ENCODE data around the gene NBEA.

NBEA gene

DNA sequence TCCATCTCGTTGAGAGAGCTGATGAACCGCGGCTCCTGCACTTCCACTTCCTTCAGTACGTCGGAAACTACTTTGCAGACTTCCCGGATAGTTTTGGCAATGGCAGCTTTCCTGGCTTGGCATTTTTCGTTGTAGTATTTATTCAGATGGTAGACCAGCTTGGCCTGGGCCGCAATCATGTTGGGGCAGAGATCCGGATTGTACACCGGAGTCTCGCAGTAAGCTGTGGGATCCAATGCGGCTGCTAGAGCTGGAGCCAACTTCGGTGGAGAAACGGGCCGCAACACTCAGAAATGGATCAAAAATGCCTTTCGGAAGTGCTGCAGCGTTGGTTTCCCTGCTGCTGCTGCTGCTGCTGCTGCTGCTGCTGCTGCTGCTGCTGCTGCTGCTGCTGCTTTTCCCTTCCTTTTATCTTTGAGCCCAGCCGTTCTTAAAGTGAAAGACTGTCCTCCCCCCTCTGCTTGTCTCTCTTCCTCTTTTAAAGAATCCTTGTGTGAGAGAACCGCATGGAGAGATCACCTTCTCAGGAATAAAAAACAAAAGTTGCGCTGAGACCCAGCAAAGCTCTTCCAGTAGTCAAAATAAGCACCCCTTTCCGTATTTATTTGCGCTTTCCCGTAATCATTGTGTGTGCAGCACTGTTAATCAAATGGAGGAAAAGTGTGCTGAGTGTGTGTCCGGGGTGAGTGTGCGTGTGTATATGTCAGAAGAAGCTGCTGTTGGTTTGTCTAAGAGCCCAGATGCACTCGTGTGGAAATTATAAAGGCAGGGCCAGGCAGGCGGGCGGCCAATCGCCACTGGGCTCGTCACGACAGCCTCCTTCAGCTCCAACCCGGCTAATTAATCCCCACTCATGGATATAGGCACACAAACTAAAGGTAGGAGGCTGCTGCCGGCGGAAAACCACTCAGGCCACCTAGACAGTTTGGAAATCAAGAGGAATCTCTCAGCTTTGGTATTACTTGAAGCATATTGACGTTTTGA is 534.2 kb downstream of the NBEA start, which contains the start of gene MAB21L1 (continued):
- TF ChIP-seq ZNF585B (tag by site-specific recombination; IDR thresholded peaks at IDR 0.05) (no peak), ZNF561 (tag by site-specific recombination; IDR thresholded peaks at IDR 0.05; ENCODE audit: borderline replicate concordance) (peak; percentile 54; the same call in 1 of the 2 replicates), MZF1 (tag by site-specific recombination; IDR thresholded peaks at IDR 0.05; ENCODE audit: borderline replicate concordance) (peak; percentile 80; the same call in 1 of the 2 replicates), ZNF274 (IDR thresholded peaks at IDR 0.05; ENCODE audit: low read length) (no peak), ZNF274 (tag by site-specific recombination; IDR thresholded peaks at IDR 0.05; ENCODE audit: borderline replicate concordance) (no peak), KLF16 (tag by site-specific recombination; IDR thresholded peaks at IDR 0.05) (no peak), ZNF266 (tag by site-specific recombination; IDR thresholded peaks at IDR 0.05; ENCODE audit: low read depth) (no peak), ZNF555 (tag by site-specific recombination; conservative IDR thresholded peaks at IDR 0.05) (no peak), ZNF16 (tag by site-specific recombination; IDR thresholded peaks at IDR 0.05; ENCODE audit: low read depth) (no peak), WT1 (tag by site-specific recombination; IDR thresholded peaks at IDR 0.05) (no peak), ZNF416 (tag by site-specific recombination; IDR thresholded peaks at IDR 0.05) (no peak), ZNF223 (tag by site-specific recombination; IDR thresholded peaks at IDR 0.05) (no peak), GLI2 (tag by site-specific recombination; IDR thresholded peaks at IDR 0.05; ENCODE audit: borderline replicate concordance, low read depth) (no peak), ZNF114 (tag by site-specific recombination; IDR thresholded peaks at IDR 0.05) (no peak), EGR2 (tag by site-specific recombination; IDR thresholded peaks at IDR 0.05; ENCODE audit: low read depth) (no peak), ZBTB48 (tag by site-specific recombination; IDR thresholded peaks at IDR 0.05) (no peak), ZNF518A (tag by site-specific recombination; conservative IDR thresholded peaks at IDR 0.05; ENCODE audit: low read depth) (no peak), HOXA7 (CRISPR knock-in tag; IDR thresholded peaks at IDR 0.05; ENCODE audit: borderline replicate concordance) (no peak), ZNF449 (tag by site-specific recombination; IDR thresholded peaks at IDR 0.05) (peak; percentile 37; the same call in 1 of the 2 replicates), ZBTB20 (tag by site-specific recombination; IDR thresholded peaks at IDR 0.05) (no peak), ZNF366 (tag by site-specific recombination; conservative IDR thresholded peaks at IDR 0.05) (peak; percentile 65; the same call in 1 of the 2 replicates), ZNF521 (tag by site-specific recombination; IDR thresholded peaks at IDR 0.05) (no peak), YY1 (tag by site-specific recombination; IDR thresholded peaks at IDR 0.05) (no peak), PATZ1 (tag by site-specific recombination; IDR thresholded peaks at IDR 0.05) (peak; percentile 43; the same call in 1 of the 2 replicates), ZNF560 (tag by site-specific recombination; IDR thresholded peaks at IDR 0.05; ENCODE audit: borderline replicate concordance) (no peak), ZBTB21 (tag by site-specific recombination; IDR thresholded peaks at IDR 0.05) (no peak)
- TF ChIP-seq, protein P1, sequence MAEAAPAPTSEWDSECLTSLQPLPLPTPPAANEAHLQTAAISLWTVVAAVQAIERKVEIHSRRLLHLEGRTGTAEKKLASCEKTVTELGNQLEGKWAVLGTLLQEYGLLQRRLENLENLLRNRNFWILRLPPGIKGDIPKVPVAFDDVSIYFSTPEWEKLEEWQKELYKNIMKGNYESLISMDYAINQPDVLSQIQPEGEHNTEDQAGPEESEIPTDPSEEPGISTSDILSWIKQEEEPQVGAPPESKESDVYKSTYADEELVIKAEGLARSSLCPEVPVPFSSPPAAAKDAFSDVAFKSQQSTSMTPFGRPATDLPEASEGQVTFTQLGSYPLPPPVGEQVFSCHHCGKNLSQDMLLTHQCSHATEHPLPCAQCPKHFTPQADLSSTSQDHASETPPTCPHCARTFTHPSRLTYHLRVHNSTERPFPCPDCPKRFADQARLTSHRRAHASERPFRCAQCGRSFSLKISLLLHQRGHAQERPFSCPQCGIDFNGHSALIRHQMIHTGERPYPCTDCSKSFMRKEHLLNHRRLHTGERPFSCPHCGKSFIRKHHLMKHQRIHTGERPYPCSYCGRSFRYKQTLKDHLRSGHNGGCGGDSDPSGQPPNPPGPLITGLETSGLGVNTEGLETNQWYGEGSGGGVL (tag by site-specific recombination; IDR thresholded peaks at IDR 0.05) = no peak
